ENCODE results near the gene SEC31A. TPM values are rescaled to one million over a fixed set of nuclear protein-coding genes. Genes with fewer than 3 reads are reported as not detected.
"Not testable (repeated sequence)": the region's sequence is repeated elsewhere in the genome, so short reads cannot be mapped to it uniquely, and the experiment has no call there.

The SEC31A gene, protein sequence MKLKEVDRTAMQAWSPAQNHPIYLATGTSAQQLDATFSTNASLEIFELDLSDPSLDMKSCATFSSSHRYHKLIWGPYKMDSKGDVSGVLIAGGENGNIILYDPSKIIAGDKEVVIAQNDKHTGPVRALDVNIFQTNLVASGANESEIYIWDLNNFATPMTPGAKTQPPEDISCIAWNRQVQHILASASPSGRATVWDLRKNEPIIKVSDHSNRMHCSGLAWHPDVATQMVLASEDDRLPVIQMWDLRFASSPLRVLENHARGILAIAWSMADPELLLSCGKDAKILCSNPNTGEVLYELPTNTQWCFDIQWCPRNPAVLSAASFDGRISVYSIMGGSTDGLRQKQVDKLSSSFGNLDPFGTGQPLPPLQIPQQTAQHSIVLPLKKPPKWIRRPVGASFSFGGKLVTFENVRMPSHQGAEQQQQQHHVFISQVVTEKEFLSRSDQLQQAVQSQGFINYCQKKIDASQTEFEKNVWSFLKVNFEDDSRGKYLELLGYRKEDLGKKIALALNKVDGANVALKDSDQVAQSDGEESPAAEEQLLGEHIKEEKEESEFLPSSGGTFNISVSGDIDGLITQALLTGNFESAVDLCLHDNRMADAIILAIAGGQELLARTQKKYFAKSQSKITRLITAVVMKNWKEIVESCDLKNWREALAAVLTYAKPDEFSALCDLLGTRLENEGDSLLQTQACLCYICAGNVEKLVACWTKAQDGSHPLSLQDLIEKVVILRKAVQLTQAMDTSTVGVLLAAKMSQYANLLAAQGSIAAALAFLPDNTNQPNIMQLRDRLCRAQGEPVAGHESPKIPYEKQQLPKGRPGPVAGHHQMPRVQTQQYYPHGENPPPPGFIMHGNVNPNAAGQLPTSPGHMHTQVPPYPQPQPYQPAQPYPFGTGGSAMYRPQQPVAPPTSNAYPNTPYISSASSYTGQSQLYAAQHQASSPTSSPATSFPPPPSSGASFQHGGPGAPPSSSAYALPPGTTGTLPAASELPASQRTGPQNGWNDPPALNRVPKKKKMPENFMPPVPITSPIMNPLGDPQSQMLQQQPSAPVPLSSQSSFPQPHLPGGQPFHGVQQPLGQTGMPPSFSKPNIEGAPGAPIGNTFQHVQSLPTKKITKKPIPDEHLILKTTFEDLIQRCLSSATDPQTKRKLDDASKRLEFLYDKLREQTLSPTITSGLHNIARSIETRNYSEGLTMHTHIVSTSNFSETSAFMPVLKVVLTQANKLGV
- 100 to 1,000 TPM; 172 to 176 TPM for total RNA-seq
- long read RNA-seq, partial matches to known transcripts, result 25 of 46 reads
- long read RNA-seq, other reads (novel, unspliced or antisense), result 16 of 46 reads

DNA sequence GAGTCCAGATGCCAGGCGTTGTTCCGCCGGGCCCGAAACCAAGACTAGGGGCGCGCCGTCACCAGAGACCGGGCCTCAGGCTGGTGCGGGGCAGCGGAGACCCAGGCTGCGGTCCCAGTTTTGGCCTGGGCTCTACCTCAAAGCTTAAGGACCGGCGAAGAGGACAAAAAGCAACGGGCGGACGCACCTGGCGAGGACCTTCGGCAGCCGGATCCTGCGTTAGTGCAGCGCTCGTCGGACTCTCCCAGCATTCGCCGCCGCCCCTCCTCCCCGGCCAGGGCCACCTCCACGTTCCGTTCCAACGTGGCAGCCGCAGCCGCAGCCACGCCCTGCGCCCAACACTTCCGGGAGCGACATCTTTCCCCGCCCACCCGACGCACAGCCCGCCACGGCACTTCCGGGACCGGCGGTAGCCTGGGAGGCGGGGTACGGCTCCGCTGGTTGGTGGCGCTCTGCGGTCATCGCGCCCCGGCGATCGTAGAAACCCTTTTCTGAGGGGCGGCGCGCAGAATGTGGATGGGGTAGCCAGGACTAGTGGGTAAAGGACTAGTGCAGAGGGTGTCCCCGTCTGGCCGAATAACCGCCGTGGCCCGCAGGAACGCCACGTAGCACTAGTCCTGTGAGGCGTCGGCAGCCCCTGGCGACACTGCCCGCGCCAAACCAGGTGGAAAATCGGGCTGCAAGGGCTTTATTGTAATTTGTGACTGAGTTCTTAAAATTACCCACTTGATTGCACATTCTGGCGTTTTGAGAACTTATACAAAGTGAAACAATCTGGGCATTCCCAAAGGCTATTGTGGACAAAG lies at the start of gene SEC31A:
TSS of gene SEC31A (minus strand) at position 253 of the 806 bp plus-strand sequence. CDS start 9,217 bp downstream, outside the sequence.
- ATAC-seq (peak; percentile 95), DNase-seq (peak; percentile 97 to 99)
- intact Hi-C loops (cut with DNase I, micrococcal nuclease), result no loop called here

- intact Hi-C loops (cut with DNase I, micrococcal nuclease), result no loop called here
Measured at GRCh38 chr4:82939414-82939813, 48.5 kb upstream of the SEC31A start.

DNA sequence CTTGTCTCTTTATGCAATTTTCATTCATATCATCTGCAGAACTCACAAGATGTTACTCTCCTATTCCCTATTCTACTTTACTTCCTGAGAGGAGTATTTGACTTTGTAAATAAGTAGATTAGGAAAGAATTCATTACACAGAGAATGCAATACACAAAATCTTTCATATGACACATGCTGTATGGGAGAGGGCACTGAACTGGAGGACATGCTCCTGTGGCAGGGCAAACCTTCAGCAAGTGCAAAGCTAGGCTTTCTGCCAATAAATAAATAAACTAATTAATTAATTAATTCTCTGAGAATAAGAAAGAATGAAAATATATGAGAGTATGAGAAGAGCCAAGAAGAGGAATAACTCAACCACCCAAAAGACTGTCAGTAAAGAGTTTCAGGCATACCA lies 43.5 kb upstream of the SEC31A start:
- intact Hi-C loops (cut with DNase I, micrococcal nuclease), result no loop called here
- DNase-seq, result no peak
- no peak for ATAC-seq

More at GRCh38 chr4:82939414-82939813, 48.5 kb upstream of the SEC31A start:
- DNase-seq (no peak), ATAC-seq (no peak)

- no peak for ATAC-seq
- no peak for DNase-seq
- intact Hi-C loops (cut with DNase I, micrococcal nuclease), result no loop called here
Measured at GRCh38 chr4:82930848-82931755, 40.1 kb upstream of the SEC31A start.

DNA sequence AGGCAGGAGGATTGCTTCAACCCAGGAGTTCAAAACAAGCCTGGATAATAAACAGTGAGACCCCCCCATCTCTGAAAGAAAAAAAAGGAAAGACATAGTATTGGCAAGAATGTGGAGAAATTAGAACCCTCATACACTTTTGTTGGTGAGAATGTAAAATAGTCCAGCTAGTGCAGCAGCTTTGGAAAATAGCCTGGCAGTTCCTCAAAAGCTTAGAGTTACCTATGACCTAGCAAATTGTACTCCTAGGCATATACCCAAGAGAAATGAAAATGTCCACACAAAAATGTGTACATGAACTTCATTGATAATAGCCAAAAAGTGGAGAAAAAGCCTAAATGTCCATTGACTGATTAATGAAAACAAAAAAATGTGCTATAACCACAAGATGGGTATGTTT lies 30.8 kb upstream of the SEC31A start:
- ATAC-seq, result no peak
- intact Hi-C loops (cut with DNase I, micrococcal nuclease), result no loop called here
- no peak for DNase-seq

DNA sequence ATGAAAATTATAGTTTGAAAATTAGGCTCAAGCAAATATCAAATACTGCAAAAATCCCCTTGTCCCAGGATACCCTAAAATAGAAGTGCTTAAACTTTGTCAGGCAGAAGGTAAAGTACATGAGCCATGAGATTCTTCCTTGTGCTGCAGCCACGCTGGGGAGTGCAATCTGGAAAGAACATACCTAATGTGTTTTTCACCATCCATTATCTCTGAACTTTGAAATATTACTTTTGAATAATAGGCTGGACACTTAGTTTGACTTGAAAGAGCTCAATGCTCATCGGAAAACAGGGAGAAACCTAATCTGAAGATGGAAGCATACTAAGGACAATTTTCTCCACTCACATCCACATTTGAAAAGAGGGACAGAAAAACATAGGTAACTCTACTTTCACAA lies 28.4 kb upstream of the SEC31A start:
- intact Hi-C loops (cut with DNase I, micrococcal nuclease), result no loop called here
- DNase-seq, result no peak
- ATAC-seq, result no peak

- ATAC-seq (no peak), DNase-seq (no peak)
- intact Hi-C loops (cut with DNase I, micrococcal nuclease), result no loop called here
Measured at GRCh38 chr4:82918091-82918490, 27.1 kb upstream of the SEC31A start.

- ATAC-seq; DNase-seq; intact Hi-C loops (cut with DNase I, micrococcal nuclease): not testable (repeated sequence)
Measured at GRCh38 chr4:82913968-82914367, 23.0 kb upstream of the SEC31A start.

DNA sequence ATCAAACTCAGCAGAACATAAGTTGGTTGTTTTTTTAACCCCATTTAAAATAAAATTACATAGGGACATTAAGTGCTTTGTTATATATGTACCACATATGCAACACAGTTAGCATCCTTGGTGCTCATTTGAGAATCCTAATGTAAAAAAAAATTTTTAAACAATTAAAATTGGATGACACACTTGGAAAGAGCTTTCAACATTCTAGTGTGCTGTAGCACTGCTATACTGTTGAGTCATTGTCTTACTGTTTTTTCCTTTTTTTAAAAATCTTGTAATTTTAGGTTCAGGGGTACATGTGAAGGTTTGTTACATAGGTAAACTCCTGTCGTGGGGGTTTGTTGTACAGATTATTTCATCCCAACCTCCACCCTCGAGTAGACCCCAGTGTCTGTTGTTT lies 22.4 kb upstream of the SEC31A start:
- no peak for DNase-seq
- intact Hi-C loops (cut with DNase I, micrococcal nuclease), result no loop called here
- ATAC-seq, result no peak

- ATAC-seq, result peak; percentile 70
- no peak for DNase-seq
- intact Hi-C loops (cut with DNase I, micrococcal nuclease), result no loop called here
Measured at GRCh38 chr4:82909326-82909725, 18.4 kb upstream of the SEC31A start.

DNA sequence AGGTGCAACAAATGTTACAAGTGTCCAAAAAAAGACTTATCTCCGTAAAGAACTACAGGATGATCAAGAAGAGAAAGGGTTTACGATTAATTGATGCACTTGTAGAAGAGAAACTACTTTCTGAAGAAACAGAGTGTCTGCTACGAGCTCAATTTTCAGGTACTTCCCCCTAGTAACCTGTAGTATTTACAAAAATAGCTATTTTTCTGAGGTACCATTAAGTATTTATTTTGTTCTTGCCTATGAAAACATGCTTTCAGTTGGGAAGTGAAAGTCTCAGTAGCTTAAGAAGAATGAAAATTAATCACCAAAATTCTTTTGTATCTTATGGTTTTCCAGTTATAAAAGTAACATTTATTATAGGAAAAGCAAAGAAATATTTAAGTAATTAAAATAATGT lies 15.5 kb upstream of the SEC31A start:
- intact Hi-C loops (cut with DNase I, micrococcal nuclease), result no loop called here
- ATAC-seq (no peak), DNase-seq (no peak)

DNA sequence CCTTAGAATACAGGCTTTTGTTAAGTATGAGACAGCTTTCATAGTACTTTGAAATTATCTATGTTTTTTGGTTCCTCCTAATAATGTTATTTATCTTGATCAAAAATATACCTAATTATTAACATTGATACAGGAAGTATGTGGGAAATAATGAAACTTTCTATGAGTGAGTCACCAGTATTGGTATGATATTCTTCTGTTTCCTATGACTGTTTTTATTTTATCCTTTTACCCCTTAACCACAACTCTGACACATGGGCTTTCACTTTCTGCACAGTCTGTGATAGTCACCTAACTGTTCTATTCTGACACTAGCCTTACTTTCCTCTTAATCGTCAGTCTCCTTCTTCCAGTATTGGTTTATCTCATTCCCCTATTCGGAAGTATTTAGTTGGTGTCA lies 14.3 kb upstream of the SEC31A start:
- ATAC-seq, result no peak
- no peak for DNase-seq
- intact Hi-C loops (cut with DNase I, micrococcal nuclease), result no loop called here

DNA sequence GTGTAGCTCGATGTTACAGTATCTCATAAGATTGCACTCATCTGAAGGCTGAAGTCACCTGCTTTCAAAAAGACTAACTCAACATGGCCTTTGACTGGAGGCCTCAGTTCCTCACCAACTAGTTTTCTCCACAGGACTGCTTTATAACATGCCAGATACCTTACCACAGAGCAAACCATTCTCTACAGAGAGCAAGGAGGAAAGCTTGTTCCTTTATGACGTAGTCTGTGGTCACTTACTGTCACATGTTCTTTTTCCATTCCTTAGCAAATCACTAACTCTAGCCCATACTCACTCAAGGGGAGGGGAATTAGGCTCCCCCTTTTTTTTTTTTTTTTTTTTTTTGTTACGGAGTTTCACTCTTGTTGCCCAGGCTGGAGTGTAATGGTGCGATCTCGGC lies 12.8 kb upstream of the SEC31A start:
- intact Hi-C loops (cut with DNase I, micrococcal nuclease), result loop anchor here in 1 of 2 donors (5.0 kb wide), 1 partner anchor 109 kb away; the partner anchor contains the start of gene LIN54
- DNase-seq (no peak), ATAC-seq (no peak)

DNA sequence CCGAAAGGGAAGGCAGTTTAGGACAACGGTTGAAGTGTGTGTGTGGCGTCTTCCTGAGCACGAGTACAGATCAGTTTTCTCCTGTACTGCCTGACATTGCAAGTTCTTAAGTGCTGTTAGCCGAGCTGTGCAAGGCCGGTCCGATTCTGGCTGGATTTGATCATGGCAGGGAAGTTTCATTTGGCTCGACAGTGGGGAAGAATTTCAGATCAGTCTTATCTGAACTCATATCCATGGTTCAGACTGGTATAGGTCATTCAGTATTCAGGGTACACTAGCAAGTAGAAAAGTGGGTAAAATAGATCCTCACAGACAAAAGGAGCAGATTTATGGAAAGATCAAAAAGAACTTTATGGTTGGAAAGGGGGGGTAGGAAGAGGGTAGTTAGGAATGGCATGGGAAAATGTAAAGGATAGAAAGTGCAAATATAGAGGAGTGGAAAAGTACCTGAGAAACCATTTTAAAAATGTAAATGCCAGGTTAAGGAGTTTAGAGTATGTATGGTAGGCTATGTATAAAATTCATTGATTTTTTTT lies 10.3 kb upstream of the SEC31A start:
- DNase-seq, result no peak
- peak; percentile 16 for ATAC-seq
- intact Hi-C loops (cut with DNase I, micrococcal nuclease), result loop anchor here in 1 of 2 donors (5.0 kb wide), 1 partner anchor 111 kb away; the partner anchor contains the start of gene LIN54

- ATAC-seq (peak; percentile 91), DNase-seq (peak; percentile 97 to 100)
- intact Hi-C loops (cut with DNase I, micrococcal nuclease), result loop anchor here in 1 of 2 donors (5.0 kb wide), 1 partner anchor 112 kb away; the partner anchor contains the start of gene LIN54
Measured at GRCh38 chr4:82900411-82901182, 9.6 kb upstream of the SEC31A start, which contains the start of gene THAP9. Gene THAP9 (plus strand): TSS chr4:82900735. CDS start chr4:82900803, 68 bp downstream.

GRCh38 chr4:82900066-82900410 lies 9.1 kb upstream of the SEC31A start:
- intact Hi-C loops (cut with DNase I, micrococcal nuclease), result loop anchor here in 1 of 2 donors (5.0 kb wide), 1 partner anchor 112 kb away; the partner anchor contains the start of gene LIN54
- ATAC-seq, result peak; percentile 25
- DNase-seq, result no peak

Data from left colon (tissue), 2 donors.